ENCODE measurements around the gene CLIP1. TPM values are rescaled to one million over a fixed set of nuclear protein-coding genes. Genes with fewer than 3 reads are reported as not detected.

The CLIP1 gene
- polyA plus RNA-seq, 3 donors, result 6.7 to 50.9 (median 12.9) TPM

- peaks cover 0 to 6% (median 2%) of the 10 kb centered on the region in 7 donors for H3K9me3 Mint-ChIP-seq
- no peak overlapping the region for H3K4me3 Mint-ChIP-seq
- intact Hi-C loops (cut with micrococcal nuclease), result no loop called here
- WGBS (ENCODE audit: insufficient coverage), result 95% methylated on average over 9 of the region's 11 CpGs
- H3K79me2 ChIP-seq (ENCODE audit: insufficient read depth, low read length), result no peaks in the 10 kb centered on the region
- H3K27ac Mint-ChIP-seq, result no peak overlapping the region
- TF ChIP-seq, protein P1, sequence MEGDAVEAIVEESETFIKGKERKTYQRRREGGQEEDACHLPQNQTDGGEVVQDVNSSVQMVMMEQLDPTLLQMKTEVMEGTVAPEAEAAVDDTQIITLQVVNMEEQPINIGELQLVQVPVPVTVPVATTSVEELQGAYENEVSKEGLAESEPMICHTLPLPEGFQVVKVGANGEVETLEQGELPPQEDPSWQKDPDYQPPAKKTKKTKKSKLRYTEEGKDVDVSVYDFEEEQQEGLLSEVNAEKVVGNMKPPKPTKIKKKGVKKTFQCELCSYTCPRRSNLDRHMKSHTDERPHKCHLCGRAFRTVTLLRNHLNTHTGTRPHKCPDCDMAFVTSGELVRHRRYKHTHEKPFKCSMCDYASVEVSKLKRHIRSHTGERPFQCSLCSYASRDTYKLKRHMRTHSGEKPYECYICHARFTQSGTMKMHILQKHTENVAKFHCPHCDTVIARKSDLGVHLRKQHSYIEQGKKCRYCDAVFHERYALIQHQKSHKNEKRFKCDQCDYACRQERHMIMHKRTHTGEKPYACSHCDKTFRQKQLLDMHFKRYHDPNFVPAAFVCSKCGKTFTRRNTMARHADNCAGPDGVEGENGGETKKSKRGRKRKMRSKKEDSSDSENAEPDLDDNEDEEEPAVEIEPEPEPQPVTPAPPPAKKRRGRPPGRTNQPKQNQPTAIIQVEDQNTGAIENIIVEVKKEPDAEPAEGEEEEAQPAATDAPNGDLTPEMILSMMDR (IDR thresholded peaks at IDR 0.05), result no peak
- no peak overlapping the region for H3K9ac ChIP-seq (ENCODE audit: insufficient read depth, low read length, poor library complexity, severe bottlenecking)
- no peaks in the 10 kb centered on the region for H3K4me1 ChIP-seq (ENCODE audit: control insufficient read depth in 1 of 2, insufficient read depth in 2 of 2, low read length in 2 of 2)
- no peaks in the 10 kb centered on the region for H3K9me3 ChIP-seq (replicated peaks in 1 of 2; ENCODE audit: control insufficient read depth in 1 of 2, insufficient read depth in 1 of 2, low read length in 2 of 2)
- peaks cover 73 to 86% of the 10 kb centered on the region in 2 donors for H3K36me3 Mint-ChIP-seq
- peaks cover 64 to 77% of the 10 kb centered on the region in 2 donors for H3K36me3 ChIP-seq (replicated peaks in 1 of 2; ENCODE audit: control insufficient read depth in 1 of 2, insufficient read depth in 2 of 2, low read length in 2 of 2)
- H3K4me2 ChIP-seq (replicated peaks; ENCODE audit: extremely low read depth, low read length, poor library complexity, severe bottlenecking), result no peak overlapping the region
- peaks cover 0 to 1% (median 0%) of the 10 kb centered on the region in 3 donors for H3K27me3 Mint-ChIP-seq (ENCODE audit: low read depth in 3 of 3)
- no peaks in the 10 kb centered on the region for H3K4me1 Mint-ChIP-seq
- no peaks in the 10 kb centered on the region for H3K27me3 ChIP-seq (ENCODE audit: control insufficient read depth in 2 of 2, insufficient read depth in 2 of 2, low read length in 2 of 2)
- H4K20me1 ChIP-seq (ENCODE audit: insufficient read depth, low read length), result peaks cover 5% of the 10 kb centered on the region
- H3K4me3 ChIP-seq (replicated peaks in 1 of 3; ENCODE audit: low read depth in 2 of 3, low read length in 3 of 3), result no peak overlapping the region
- no peak overlapping the region for H2AFZ ChIP-seq (ENCODE audit: insufficient read depth, low read depth, low read length, poor library complexity, severe bottlenecking)
- no peak for DNase-seq
- H3K27ac ChIP-seq (ENCODE audit: low read depth in 1 of 2, low read length in 2 of 2), result no peak overlapping the region
These were observed 66.8 kb downstream of the CLIP1 start for GRCh38 chr12:122355706-122356105.

DNA sequence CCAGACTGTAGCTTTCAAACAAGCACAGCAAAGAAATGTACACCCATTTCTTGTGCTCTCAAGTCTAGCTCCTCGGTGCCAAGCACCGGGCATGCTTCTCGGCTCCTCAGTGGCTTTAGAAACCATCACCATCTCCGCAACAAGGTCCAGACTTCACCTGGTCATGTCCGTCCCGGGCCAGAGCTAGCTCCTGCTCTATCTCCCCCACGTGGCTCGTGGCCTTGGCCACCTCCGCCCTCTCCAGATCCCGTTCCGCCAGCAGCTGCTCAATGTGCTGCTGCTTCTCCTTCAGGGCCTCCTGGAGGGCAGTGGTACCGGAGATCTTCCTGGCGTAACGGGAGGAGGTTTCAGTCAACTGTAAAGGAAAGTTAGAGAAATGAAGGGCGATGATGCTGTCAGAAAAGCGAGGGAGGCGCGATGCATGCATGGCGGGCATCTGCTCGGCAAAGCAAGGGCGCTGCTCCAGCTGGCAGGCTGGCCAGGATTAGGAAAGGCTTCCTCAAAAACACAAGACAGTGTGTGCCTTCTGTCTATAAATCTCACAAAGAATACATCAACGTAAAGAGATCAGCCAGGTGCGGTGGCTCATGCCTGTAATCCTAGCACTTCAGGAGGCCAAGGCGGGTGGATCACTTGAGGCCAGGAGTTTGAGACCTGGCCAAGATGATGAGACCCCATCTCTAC is 67.4 kb downstream of the CLIP1 start:
- WGBS (ENCODE audit: insufficient coverage), result 95% methylated on average over 24 of the region's 24 CpGs

More for the DNA sequence above, 67.4 kb downstream of the CLIP1 start:
- H3K27ac Mint-ChIP-seq, result peak overlapping the region in 1 of 7 donors; percentile 3
- no peaks in the 10 kb centered on the region for H3K79me2 ChIP-seq (ENCODE audit: insufficient read depth, low read length)
- no peak overlapping the region for H3K4me3 Mint-ChIP-seq
- H3K36me3 ChIP-seq (replicated peaks in 1 of 2; ENCODE audit: control insufficient read depth in 1 of 2, insufficient read depth in 2 of 2, low read length in 2 of 2), result peaks cover 64 to 77% of the 10 kb centered on the region in 2 donors
- intact Hi-C loops (cut with micrococcal nuclease), result no loop called here
- peaks cover 0 to 6% (median 2%) of the 10 kb centered on the region in 7 donors for H3K9me3 Mint-ChIP-seq
- no peaks in the 10 kb centered on the region for H3K4me1 ChIP-seq (ENCODE audit: control insufficient read depth in 1 of 2, insufficient read depth in 2 of 2, low read length in 2 of 2)
- H3K36me3 Mint-ChIP-seq, result peaks cover 74 to 86% of the 10 kb centered on the region in 2 donors
- no peaks in the 10 kb centered on the region for H3K9me3 ChIP-seq (replicated peaks in 1 of 2; ENCODE audit: control insufficient read depth in 1 of 2, insufficient read depth in 1 of 2, low read length in 2 of 2)
- no peak overlapping the region for H3K27ac ChIP-seq (ENCODE audit: low read depth in 1 of 2, low read length in 2 of 2)
- H2AFZ ChIP-seq (ENCODE audit: insufficient read depth, low read depth, low read length, poor library complexity, severe bottlenecking), result no peak overlapping the region
- H4K20me1 ChIP-seq (ENCODE audit: insufficient read depth, low read length), result peaks cover 5% of the 10 kb centered on the region
- DNase-seq, result no peak
- no peak overlapping the region for H3K9ac ChIP-seq (ENCODE audit: insufficient read depth, low read length, poor library complexity, severe bottlenecking)
- no peaks in the 10 kb centered on the region for H3K4me1 Mint-ChIP-seq
- no peak overlapping the region for H3K4me3 ChIP-seq (replicated peaks in 1 of 3; ENCODE audit: low read depth in 2 of 3, low read length in 3 of 3)
- no peak overlapping the region for H3K4me2 ChIP-seq (replicated peaks; ENCODE audit: extremely low read depth, low read length, poor library complexity, severe bottlenecking)
- H3K27me3 Mint-ChIP-seq (ENCODE audit: low read depth in 3 of 3), result peaks cover 0 to 1% (median 0%) of the 10 kb centered on the region in 3 donors
- TF ChIP-seq, protein P1 (IDR thresholded peaks at IDR 0.05), result no peak
- no peaks in the 10 kb centered on the region for H3K27me3 ChIP-seq (ENCODE audit: control insufficient read depth in 2 of 2, insufficient read depth in 2 of 2, low read length in 2 of 2)
